Muscle layer of duodenum (tissue), 2 donors: Measurements from ENCODE around the gene GALNS.

Experiments used
- H3K27ac ChIP-seq: one replicate; pipeline ENCODE4 v1.7.0; 2013; ENCODE audit warnings: mild to moderate bottlenecking, low read length
- H3K27me3 ChIP-seq: one replicate; pipeline ENCODE4 v1.7.0; 2013; ENCODE audit warnings: low read depth, mild to moderate bottlenecking, control low read depth, low read length
- H3K36me3 ChIP-seq, 2 donors: one replicate each; pipeline ENCODE4 v1.7.0; 2013; ENCODE audit warnings: low read length in 2 of 2, control low read depth in 1 of 2, mild to moderate bottlenecking in 1 of 2; ENCODE audit not compliant: insufficient read depth in 2 of 2, control insufficient read depth in 1 of 2
- H3K4me1 ChIP-seq, 2 donors: one replicate each; pipeline ENCODE4 v1.7.0; 2013; ENCODE audit warnings: low read length in 2 of 2, mild to moderate bottlenecking in 2 of 2, control low read depth in 1 of 2, moderate library complexity in 1 of 2; ENCODE audit not compliant: insufficient read depth in 2 of 2, control insufficient read depth in 1 of 2
- H3K4me3 ChIP-seq, 2 donors: one replicate each; pipeline ENCODE4 v1.7.0; 2013; ENCODE audit warnings: low read length in 2 of 2, low read depth in 1 of 2, mild to moderate bottlenecking in 1 of 2
- H3K9me3 ChIP-seq, 2 donors: one replicate each; pipeline ENCODE4 v1.7.0; 2013; ENCODE audit warnings: low read length in 2 of 2, control low read depth in 1 of 2, mild to moderate bottlenecking in 1 of 2; ENCODE audit not compliant: control insufficient read depth in 1 of 2
- donor health status: healthy.

The GALNS gene

GRCh38 chr16:88886845-88887521 lies 30.2 kb upstream of the GALNS start:
- Histone ChIP-seq H3K9me3 (no peaks in the 10 kb centered on the region), H3K4me1 (peaks cover 0 to 4% of the 10 kb centered on the region in 2 donors), H3K27me3 (no peaks in the 10 kb centered on the region), H3K4me3 (no peak overlapping the region), H3K27ac (no peak overlapping the region), H3K36me3 (peaks cover 0 to 28% of the 10 kb centered on the region in 2 donors)

GRCh38 chr16:88886420-88886844 lies 29.7 kb upstream of the GALNS start:
- Histone ChIP-seq H3K4me3 (no peak overlapping the region), H3K36me3 (peaks cover 0 to 23% of the 10 kb centered on the region in 2 donors), H3K9me3 (no peaks in the 10 kb centered on the region), H3K4me1 (peaks cover 0 to 8% of the 10 kb centered on the region in 2 donors), H3K27me3 (no peaks in the 10 kb centered on the region), H3K27ac (no peak overlapping the region)

GRCh38 chr16:88885693-88886280 lies 29.0 kb upstream of the GALNS start:
- Histone ChIP-seq H3K4me1 (peaks cover 0 to 10% of the 10 kb centered on the region in 2 donors), H3K36me3 (peaks cover 0 to 20% of the 10 kb centered on the region in 2 donors), H3K27ac (no peak overlapping the region)

GRCh38 chr16:88884569-88885271 lies 28.0 kb upstream of the GALNS start:
- H3K4me1 ChIP-seq = peaks cover 0 to 10% of the 10 kb centered on the region in 2 donors
- H3K36me3 ChIP-seq = peaks cover 0 to 14% of the 10 kb centered on the region in 2 donors
- H3K9me3 ChIP-seq = no peaks in the 10 kb centered on the region
- H3K27me3 ChIP-seq = no peaks in the 10 kb centered on the region
- H3K27ac ChIP-seq = no peak overlapping the region
- no peak overlapping the region for H3K4me3 ChIP-seq

More at GRCh38 chr16:88885693-88886280, 29.0 kb upstream of the GALNS start:
- no peaks in the 10 kb centered on the region for H3K9me3 ChIP-seq
- H3K4me3 ChIP-seq = no peak overlapping the region
- H3K27me3 ChIP-seq = no peaks in the 10 kb centered on the region

- H3K27ac ChIP-seq = no peak overlapping the region
- H3K4me1 ChIP-seq = peaks cover 0 to 10% of the 10 kb centered on the region in 2 donors
- no peaks in the 10 kb centered on the region for H3K9me3 ChIP-seq
- H3K27me3 ChIP-seq = no peaks in the 10 kb centered on the region
- H3K36me3 ChIP-seq = peaks cover 0 to 14% of the 10 kb centered on the region in 2 donors
- no peak overlapping the region for H3K4me3 ChIP-seq
These were observed 27.2 kb upstream of the GALNS start for GRCh38 chr16:88883946-88884345.

- H3K27ac ChIP-seq = no peak overlapping the region
- no peaks in the 10 kb centered on the region for H3K27me3 ChIP-seq
- peaks cover 0 to 14% of the 10 kb centered on the region in 2 donors for H3K36me3 ChIP-seq
- H3K4me1 ChIP-seq = peaks cover 0 to 10% of the 10 kb centered on the region in 2 donors
- H3K9me3 ChIP-seq = no peaks in the 10 kb centered on the region
- no peak overlapping the region for H3K4me3 ChIP-seq
These were observed 26.6 kb upstream of the GALNS start for GRCh38 chr16:88883117-88883895.

GRCh38 chr16:88882358-88883030 lies 25.7 kb upstream of the GALNS start:
- no peaks in the 10 kb centered on the region for H3K9me3 ChIP-seq
- H3K4me3 ChIP-seq = no peak overlapping the region
- peaks cover 0 to 6% of the 10 kb centered on the region in 2 donors for H3K4me1 ChIP-seq
- H3K36me3 ChIP-seq = peaks cover 0 to 21% of the 10 kb centered on the region in 2 donors
- H3K27ac ChIP-seq = no peak overlapping the region
- no peaks in the 10 kb centered on the region for H3K27me3 ChIP-seq

- peaks cover 0 to 21% of the 10 kb centered on the region in 2 donors for H3K36me3 ChIP-seq
- H3K27me3 ChIP-seq = no peaks in the 10 kb centered on the region
- peaks cover 0 to 6% of the 10 kb centered on the region in 2 donors for H3K4me1 ChIP-seq
- H3K4me3 ChIP-seq = no peak overlapping the region
- H3K9me3 ChIP-seq = no peaks in the 10 kb centered on the region
- H3K27ac ChIP-seq = no peak overlapping the region
These were observed 25.1 kb upstream of the GALNS start for GRCh38 chr16:88881675-88882357.

- Histone ChIP-seq H3K27me3 (no peaks in the 10 kb centered on the region), H3K27ac (no peak overlapping the region), H3K9me3 (no peaks in the 10 kb centered on the region), H3K36me3 (peaks cover 0 to 21% of the 10 kb centered on the region in 2 donors), H3K4me1 (peaks cover 0 to 6% of the 10 kb centered on the region in 2 donors), H3K4me3 (no peak overlapping the region)
These were observed 24.4 kb upstream of the GALNS start for GRCh38 chr16:88881007-88881615.
